ENCODE results near the gene ZBED3.

ZBED3 gene

GRCh38 chr5:77102549-77102948, 15.5 kb upstream of the ZBED3 start:
- DNase-seq (ENCODE audit: extremely low spot score) = no peak
- POLR2A ChIA-PET = interaction anchor here (1.1 kb wide), 1 partner anchor 17 kb away, joined by 3 read pairs; no protein-coding TSS in a partner anchor
- CTCF ChIA-PET = no interaction called here
- no peak for TF ChIP-seq L3MBTL2 (conservative IDR thresholded peaks at IDR 0.05)
- TF ChIP-seq HDGF (IDR thresholded peaks at IDR 0.05; ENCODE audit: borderline replicate concordance) = no peak
- TF ChIP-seq NFRKB (IDR thresholded peaks at IDR 0.05) = no peak
- TF ChIP-seq ELF4 (IDR thresholded peaks at IDR 0.05) = no peak
- no peak for TF ChIP-seq SUZ12 (IDR thresholded peaks at IDR 0.05)
- no peak for TF ChIP-seq ARNT (IDR thresholded peaks at IDR 0.05)
- TF ChIP-seq, protein P1, sequence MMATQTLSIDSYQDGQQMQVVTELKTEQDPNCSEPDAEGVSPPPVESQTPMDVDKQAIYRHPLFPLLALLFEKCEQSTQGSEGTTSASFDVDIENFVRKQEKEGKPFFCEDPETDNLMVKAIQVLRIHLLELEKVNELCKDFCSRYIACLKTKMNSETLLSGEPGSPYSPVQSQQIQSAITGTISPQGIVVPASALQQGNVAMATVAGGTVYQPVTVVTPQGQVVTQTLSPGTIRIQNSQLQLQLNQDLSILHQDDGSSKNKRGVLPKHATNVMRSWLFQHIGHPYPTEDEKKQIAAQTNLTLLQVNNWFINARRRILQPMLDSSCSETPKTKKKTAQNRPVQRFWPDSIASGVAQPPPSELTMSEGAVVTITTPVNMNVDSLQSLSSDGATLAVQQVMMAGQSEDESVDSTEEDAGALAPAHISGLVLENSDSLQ (IDR thresholded peaks at IDR 0.05) = no peak
- no peak for TF ChIP-seq CTBP1 (IDR thresholded peaks at IDR 0.05; ENCODE audit: borderline replicate concordance)
- TF ChIP-seq FOXM1 (IDR thresholded peaks at IDR 0.05; ENCODE audit: borderline replicate concordance) = no peak
- TF ChIP-seq LEF1 (IDR thresholded peaks at IDR 0.05; ENCODE audit: borderline replicate concordance) = no peak
- TF ChIP-seq BHLHE40 (IDR thresholded peaks at IDR 0.05; ENCODE audit: borderline replicate concordance) = no peak

- no peak for TF ChIP-seq LEF1 (IDR thresholded peaks at IDR 0.05; ENCODE audit: borderline replicate concordance)
- no peak for TF ChIP-seq CTBP1 (IDR thresholded peaks at IDR 0.05; ENCODE audit: borderline replicate concordance)
- TF ChIP-seq ELF4 (IDR thresholded peaks at IDR 0.05) = no peak
- ChIA-PET CTCF (no interaction called here), POLR2A (interaction anchor here (3.3 kb wide), 1 partner anchor 14 kb away, joined by 13 read pairs; the partner anchor contains the start of gene ZBED3)
- DNase-seq (ENCODE audit: extremely low spot score) = no peak
Observed at GRCh38 chr5:77101298-77101697, 14.2 kb upstream of the ZBED3 start.

- POLR2A ChIA-PET = no interaction called here
- no peak for TF ChIP-seq CTBP1 (IDR thresholded peaks at IDR 0.05; ENCODE audit: borderline replicate concordance)
- no peak for TF ChIP-seq ELF4 (IDR thresholded peaks at IDR 0.05)
- no peak for TF ChIP-seq BHLHE40 (IDR thresholded peaks at IDR 0.05; ENCODE audit: borderline replicate concordance)
- no peak for TF ChIP-seq TARDBP (IDR thresholded peaks at IDR 0.05)
- no peak for TF ChIP-seq LEF1 (IDR thresholded peaks at IDR 0.05; ENCODE audit: borderline replicate concordance)
- TF ChIP-seq SP1 (IDR thresholded peaks at IDR 0.05) = no peak
- no peak for TF ChIP-seq FOXA1 (IDR thresholded peaks at IDR 0.05)
- TF ChIP-seq, protein P1 (IDR thresholded peaks at IDR 0.05) = no peak
- no peak for TF ChIP-seq HDGF (IDR thresholded peaks at IDR 0.05; ENCODE audit: borderline replicate concordance)
- no peak for TF ChIP-seq ZNF384 (IDR thresholded peaks at IDR 0.05)
- no peak for TF ChIP-seq FOXM1 (IDR thresholded peaks at IDR 0.05; ENCODE audit: borderline replicate concordance)
- TF ChIP-seq L3MBTL2 (conservative IDR thresholded peaks at IDR 0.05) = no peak
- no peak for TF ChIP-seq ARNT (IDR thresholded peaks at IDR 0.05)
- no peak for TF ChIP-seq NFRKB (IDR thresholded peaks at IDR 0.05)
- no peak for TF ChIP-seq SUZ12 (IDR thresholded peaks at IDR 0.05)
- no peak for TF ChIP-seq FOXK2 (IDR thresholded peaks at IDR 0.05)
- no peak for DNase-seq (ENCODE audit: extremely low spot score)
- CTCF ChIA-PET = no interaction called here
Observed at GRCh38 chr5:77095189-77095588, 8.1 kb upstream of the ZBED3 start.

- TF ChIP-seq L3MBTL2 (conservative IDR thresholded peaks at IDR 0.05) (0 out of 2 replicates have a peak, but pooled peaks have one; percentile 1), FOXA1 (IDR thresholded peaks at IDR 0.05) (no peak)
- ChIA-PET CTCF (no interaction called here), POLR2A (interaction anchor here (0.6 to 2.5 kb wide), 9 partner anchors 12 to 410 kb away, joined by 3 to 13 read pairs (median 5); partner anchors contain the start of genes AGGF1 and WDR41)
- DNase-seq (ENCODE audit: extremely low spot score) = no peak
Observed at GRCh38 chr5:77087484-77088261, 588 bp upstream of the ZBED3 start.

DNA sequence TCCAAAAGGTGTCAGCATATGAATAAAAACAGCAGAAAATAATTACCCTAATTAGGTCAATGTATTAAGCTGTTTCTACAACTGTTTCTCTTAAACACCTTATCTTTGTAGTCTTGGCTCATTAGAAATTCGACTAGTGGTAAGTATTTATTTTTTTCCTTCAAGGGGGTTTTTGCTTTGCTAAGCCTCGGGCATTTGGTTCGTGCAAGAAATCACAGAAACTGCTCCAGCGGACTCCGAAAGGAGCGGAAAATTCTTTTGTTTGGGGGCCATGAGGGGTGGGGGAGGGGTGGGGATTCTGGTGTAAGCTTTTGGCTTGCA, 757 bp downstream of the ZBED3 start:
- ChIA-PET POLR2A (interaction anchor here (0.6 to 2.5 kb wide), 8 partner anchors 9 to 406 kb away, joined by 3 to 13 read pairs (median 4); partner anchors contain the start of genes AGGF1 and WDR41), CTCF (interaction anchor here (0.6 kb wide), 1 partner anchor 1880 kb away, joined by 4 read pairs; no protein-coding TSS in a partner anchor)
- TF ChIP-seq FOXA1 (IDR thresholded peaks at IDR 0.05) (no peak), LEF1 (IDR thresholded peaks at IDR 0.05; ENCODE audit: borderline replicate concordance) (no peak), L3MBTL2 (conservative IDR thresholded peaks at IDR 0.05) (no peak; the same call in none of the 2 replicates), ELF4 (IDR thresholded peaks at IDR 0.05) (no peak), TARDBP (IDR thresholded peaks at IDR 0.05) (no peak), FOXM1 (IDR thresholded peaks at IDR 0.05; ENCODE audit: borderline replicate concordance) (no peak), SP1 (IDR thresholded peaks at IDR 0.05) (no peak), NFRKB (IDR thresholded peaks at IDR 0.05) (no peak), FOXK2 (IDR thresholded peaks at IDR 0.05) (no peak), CTBP1 (IDR thresholded peaks at IDR 0.05; ENCODE audit: borderline replicate concordance) (no peak), SUZ12 (IDR thresholded peaks at IDR 0.05) (no peak), HDGF (IDR thresholded peaks at IDR 0.05; ENCODE audit: borderline replicate concordance) (no peak), BHLHE40 (IDR thresholded peaks at IDR 0.05; ENCODE audit: borderline replicate concordance) (no peak), ARNT (IDR thresholded peaks at IDR 0.05) (no peak), ZNF384 (IDR thresholded peaks at IDR 0.05) (no peak)
- TF ChIP-seq, protein P1 (IDR thresholded peaks at IDR 0.05) = no peak
- DNase-seq (ENCODE audit: extremely low spot score) = no peak

DNA sequence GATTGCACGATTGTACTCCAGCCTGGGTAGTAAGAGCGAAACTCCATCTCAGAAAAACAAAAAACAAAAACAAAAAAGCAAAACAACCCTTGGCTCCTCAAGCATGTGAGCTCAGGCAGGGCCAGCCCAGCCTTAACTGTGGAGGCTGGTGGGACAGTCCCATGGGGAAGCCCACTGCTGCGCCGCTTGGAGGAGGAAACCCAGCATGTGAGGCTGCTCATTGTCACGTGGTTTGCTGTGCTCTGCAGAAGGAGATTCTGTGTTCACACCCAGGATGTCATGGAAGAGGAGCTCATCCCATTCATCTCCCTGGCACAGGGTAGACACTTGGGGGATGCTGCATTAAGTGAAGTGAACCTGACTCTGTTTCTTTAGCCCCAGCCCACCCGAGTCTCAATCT, 4.0 kb downstream of the ZBED3 start:
- POLR2A ChIA-PET = interaction anchor here (0.8 kb wide), 1 partner anchor 53 kb away, joined by 4 read pairs; the partner anchor contains the start of gene AGGF1
- TF ChIP-seq NFRKB (IDR thresholded peaks at IDR 0.05) (no peak), ARNT (IDR thresholded peaks at IDR 0.05) (no peak), SUZ12 (IDR thresholded peaks at IDR 0.05) (no peak), ELF4 (IDR thresholded peaks at IDR 0.05) (no peak), SP1 (IDR thresholded peaks at IDR 0.05) (no peak), ZNF384 (IDR thresholded peaks at IDR 0.05) (no peak), L3MBTL2 (conservative IDR thresholded peaks at IDR 0.05) (no peak), LEF1 (IDR thresholded peaks at IDR 0.05; ENCODE audit: borderline replicate concordance) (no peak), FOXK2 (IDR thresholded peaks at IDR 0.05) (no peak)
- TF ChIP-seq, protein P1 (IDR thresholded peaks at IDR 0.05) = no peak
- DNase-seq (ENCODE audit: extremely low spot score) = no peak
- CTCF ChIA-PET = no interaction called here

Data from HEK293T (cell line).